ENCODE measurements around the gene KIF5C. TPM values are rescaled to one million over a fixed set of nuclear protein-coding genes. Genes with fewer than 3 reads are reported as not detected.

KIF5C gene
- total RNA-seq, 4 donors from 2014 or later: 1.2 to 7.4 (median 1.9) TPM

GRCh38 chr2:148960483-148960882 is 85.5 kb downstream of the KIF5C start:
- Histone ChIP-seq H3K27me3 (no peaks in the 10 kb centered on the region), H3K27ac (no peak overlapping the region), H3K9me3 (no peaks in the 10 kb centered on the region), H3K4me3 (no peak overlapping the region), H3K4me1 (no peaks in the 10 kb centered on the region), H3K36me3 (no peaks in the 10 kb centered on the region)
- no peak for DNase-seq
- no peak for TF ChIP-seq POLR2A (IDR thresholded peaks at IDR 0.05)
- TF ChIP-seq, protein P1, sequence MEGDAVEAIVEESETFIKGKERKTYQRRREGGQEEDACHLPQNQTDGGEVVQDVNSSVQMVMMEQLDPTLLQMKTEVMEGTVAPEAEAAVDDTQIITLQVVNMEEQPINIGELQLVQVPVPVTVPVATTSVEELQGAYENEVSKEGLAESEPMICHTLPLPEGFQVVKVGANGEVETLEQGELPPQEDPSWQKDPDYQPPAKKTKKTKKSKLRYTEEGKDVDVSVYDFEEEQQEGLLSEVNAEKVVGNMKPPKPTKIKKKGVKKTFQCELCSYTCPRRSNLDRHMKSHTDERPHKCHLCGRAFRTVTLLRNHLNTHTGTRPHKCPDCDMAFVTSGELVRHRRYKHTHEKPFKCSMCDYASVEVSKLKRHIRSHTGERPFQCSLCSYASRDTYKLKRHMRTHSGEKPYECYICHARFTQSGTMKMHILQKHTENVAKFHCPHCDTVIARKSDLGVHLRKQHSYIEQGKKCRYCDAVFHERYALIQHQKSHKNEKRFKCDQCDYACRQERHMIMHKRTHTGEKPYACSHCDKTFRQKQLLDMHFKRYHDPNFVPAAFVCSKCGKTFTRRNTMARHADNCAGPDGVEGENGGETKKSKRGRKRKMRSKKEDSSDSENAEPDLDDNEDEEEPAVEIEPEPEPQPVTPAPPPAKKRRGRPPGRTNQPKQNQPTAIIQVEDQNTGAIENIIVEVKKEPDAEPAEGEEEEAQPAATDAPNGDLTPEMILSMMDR (IDR thresholded peaks at IDR 0.05): no peak

DNA sequence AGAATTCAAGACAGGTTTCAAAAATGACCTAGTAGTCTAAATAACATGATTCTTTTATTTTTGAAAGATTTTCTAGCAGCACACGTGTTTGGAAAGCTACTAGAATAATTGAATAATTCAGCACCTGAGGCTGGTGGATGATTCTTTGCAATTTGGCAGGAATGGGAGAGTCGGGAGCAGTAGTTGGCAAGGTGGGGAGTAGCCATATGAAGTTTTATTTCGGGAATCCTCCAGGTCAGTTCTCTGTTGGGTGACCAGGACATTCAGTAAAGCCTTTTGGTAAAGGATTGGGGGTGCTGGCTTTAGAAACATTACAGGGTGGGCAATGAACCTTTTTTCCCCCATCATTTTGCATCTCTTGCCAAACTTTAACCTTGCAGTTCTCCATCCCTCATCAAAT is 88.4 kb downstream of the KIF5C start:
- no peaks in the 10 kb centered on the region for H3K36me3 ChIP-seq
- TF ChIP-seq, protein P1 (IDR thresholded peaks at IDR 0.05): no peak
- no peak overlapping the region for H3K27ac ChIP-seq
- no peaks in the 10 kb centered on the region for H3K27me3 ChIP-seq
- DNase-seq: no peak
- H3K4me3 ChIP-seq: no peak overlapping the region
- no peaks in the 10 kb centered on the region for H3K4me1 ChIP-seq
- no peaks in the 10 kb centered on the region for H3K9me3 ChIP-seq

- no peak for TF ChIP-seq POLR2A (IDR thresholded peaks at IDR 0.05)
- no peaks in the 10 kb centered on the region for H3K9me3 ChIP-seq
- DNase-seq: no peak
- no peaks in the 10 kb centered on the region for H3K4me1 ChIP-seq
- no peaks in the 10 kb centered on the region for H3K36me3 ChIP-seq
- no peak overlapping the region for H3K4me3 ChIP-seq
- no peak overlapping the region for H3K27ac ChIP-seq
- no peaks in the 10 kb centered on the region for H3K27me3 ChIP-seq
These were observed 90.8 kb downstream of the KIF5C start for GRCh38 chr2:148965623-148966437.

DNA sequence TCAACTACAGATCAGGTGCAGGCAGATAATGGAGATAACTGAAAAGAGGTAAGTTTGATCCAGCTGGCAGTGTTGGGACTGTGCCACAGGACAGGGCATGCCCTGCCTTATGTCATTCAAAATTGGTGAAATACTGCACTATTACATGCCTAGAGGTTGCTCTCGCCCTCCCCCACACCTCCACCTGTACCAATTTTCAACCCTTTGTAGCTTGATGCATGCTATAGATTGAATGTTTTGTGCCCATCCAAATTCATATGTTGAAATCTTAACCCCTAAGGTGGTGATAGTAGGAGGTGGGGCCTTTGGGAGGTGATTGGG is 91.4 kb downstream of the KIF5C start:
- no peaks in the 10 kb centered on the region for H3K27me3 ChIP-seq
- H3K4me3 ChIP-seq: no peak overlapping the region
- no peaks in the 10 kb centered on the region for H3K36me3 ChIP-seq
- no peaks in the 10 kb centered on the region for H3K4me1 ChIP-seq
- no peak for TF ChIP-seq POLR2A (IDR thresholded peaks at IDR 0.05)
- TF ChIP-seq, protein P1 (IDR thresholded peaks at IDR 0.05): no peak
- no peaks in the 10 kb centered on the region for H3K9me3 ChIP-seq
- H3K27ac ChIP-seq: no peak overlapping the region
- no peak for DNase-seq

- no peak for DNase-seq
- Histone ChIP-seq H3K9me3 (no peaks in the 10 kb centered on the region), H3K27ac (no peak overlapping the region), H3K27me3 (no peaks in the 10 kb centered on the region), H3K36me3 (no peaks in the 10 kb centered on the region), H3K4me1 (no peaks in the 10 kb centered on the region), H3K4me3 (no peak overlapping the region)
- TF ChIP-seq POLR2A (IDR thresholded peaks at IDR 0.05): no peak
- TF ChIP-seq, protein P1 (IDR thresholded peaks at IDR 0.05): no peak
These were observed 92.0 kb downstream of the KIF5C start for GRCh38 chr2:148967056-148967455.

DNA sequence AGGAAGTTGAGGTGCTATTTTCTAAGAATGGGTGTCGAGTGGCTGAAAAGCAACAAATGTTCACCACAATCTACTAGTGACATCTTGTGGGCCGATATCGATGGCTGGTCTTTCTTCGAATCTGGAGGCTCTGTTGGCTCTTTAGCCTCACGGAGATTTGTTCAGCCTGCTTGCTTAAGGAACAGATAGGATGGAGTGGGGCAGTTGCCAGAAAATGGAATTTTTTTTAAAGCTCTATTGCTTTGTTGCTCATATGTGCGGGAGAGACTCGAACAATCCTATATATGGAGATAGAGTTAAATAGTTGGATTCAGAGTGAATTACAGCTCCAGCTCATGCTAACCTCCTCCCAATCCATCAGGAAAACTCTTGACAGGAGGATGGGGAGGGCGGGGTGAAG is 92.6 kb downstream of the KIF5C start:
- no peaks in the 10 kb centered on the region for H3K9me3 ChIP-seq
- TF ChIP-seq, protein P1 (IDR thresholded peaks at IDR 0.05): no peak
- TF ChIP-seq POLR2A (IDR thresholded peaks at IDR 0.05): no peak
- H3K4me1 ChIP-seq: no peaks in the 10 kb centered on the region
- no peaks in the 10 kb centered on the region for H3K36me3 ChIP-seq
- DNase-seq: no peak
- no peaks in the 10 kb centered on the region for H3K27me3 ChIP-seq
- H3K27ac ChIP-seq: no peak overlapping the region
- H3K4me3 ChIP-seq: no peak overlapping the region

Data from Peyer's patch (tissue), 4 donors.